GM23338 (cell line): ENCODE data around the gene CEMIP2. TPM values are rescaled to one million over a fixed set of nuclear protein-coding genes. Genes with fewer than 3 reads are reported as not detected.

ENCODE experiments used
- ATAC-seq: fragments of 200-7000 bp; cut with Tn5 transposase; 3 replicates; pipeline ENCODE4 v1.9.1; 2020
- DNase-seq: peaks from one replicate; pipeline ENCODE4 v3.0.0-alpha.2; 2015; ENCODE audit warnings: low spot score
- H2AFZ ChIP-seq: fragments of 200-600 bp; sonication (generic); 2 replicates; pipeline ENCODE4 v1.8.0; 2016; ENCODE audit warnings: antibody characterized with exemption, mild to moderate bottlenecking, moderate library complexity
- H3F3A ChIP-seq: fragments of 200-600 bp; sonication (generic); replicated peaks from 2 replicates; pipeline ENCODE4 v1.8.0; 2017; ENCODE audit warnings: antibody characterized with exemption, mixed run types, low read depth
- H3K27ac ChIP-seq: fragments of 200-600 bp; sonication (generic); 2 replicates; pipeline ENCODE4 v1.6.1; 2016; ENCODE audit warnings: low read depth
- H3K27me3 ChIP-seq: fragments of 200-600 bp; sonication (generic); 2 replicates; pipeline ENCODE4 v1.8.0; 2016; ENCODE audit warnings: mild to moderate bottlenecking, mixed run types, moderate library complexity; ENCODE audit not compliant: insufficient read depth
- H3K36me3 ChIP-seq: fragments of 200-600 bp; sonication (generic); 2 replicates; pipeline ENCODE4 v1.8.0; 2016; ENCODE audit warnings: mild to moderate bottlenecking; ENCODE audit not compliant: insufficient read depth
- H3K4me1 ChIP-seq: fragments of 200-600 bp; sonication (generic); 2 replicates; pipeline ENCODE4 v1.8.0; 2016; ENCODE audit warnings: mild to moderate bottlenecking, moderate library complexity; ENCODE audit not compliant: insufficient read depth
- H3K4me2 ChIP-seq: fragments of 200-600 bp; sonication (generic); 2 replicates; pipeline ENCODE4 v1.7.1; 2017; ENCODE audit warnings: mixed run types
- H3K4me3 ChIP-seq: fragments of 200-600 bp; sonication (generic); 2 replicates; pipeline ENCODE4 v1.6.1; 2016; ENCODE audit warnings: mixed run types
- H3K79me2 ChIP-seq: fragments of 200-600 bp; sonication (generic); replicated peaks from 2 replicates; pipeline ENCODE4 v1.8.0; 2017; ENCODE audit warnings: mild to moderate bottlenecking; ENCODE audit not compliant: insufficient read depth
- H3K9me2 ChIP-seq: fragments of 200-600 bp; sonication (generic); 2 replicates; pipeline ENCODE4 v1.8.0; 2017; ENCODE audit not compliant: insufficient read depth
- H4K20me1 ChIP-seq: fragments of 200-600 bp; sonication (generic); replicated peaks from 2 replicates; pipeline ENCODE4 v1.8.0; 2017; ENCODE audit warnings: mild to moderate bottlenecking; ENCODE audit not compliant: insufficient read depth
- H3K27ac Mint-ChIP-seq: 2 replicates; pipeline ENCODE4 v1.8.0; 2020; ENCODE audit warnings: inconsistent platforms, mild to moderate bottlenecking, moderate library complexity, mixed read lengths
- H3K27me3 Mint-ChIP-seq: 3 replicates; pipeline ENCODE4 v1.8.0; 2022; ENCODE audit warnings: low read depth, mild to moderate bottlenecking, moderate library complexity, mixed read lengths, inconsistent platforms; ENCODE audit not compliant: insufficient read depth, poor library complexity
- H3K36me3 Mint-ChIP-seq: 3 replicates; pipeline ENCODE4 v1.8.0; 2021; ENCODE audit warnings: low read depth, mild to moderate bottlenecking, inconsistent platforms, moderate library complexity, mixed read lengths
- H3K4me1 Mint-ChIP-seq: 3 replicates; pipeline ENCODE4 v1.8.0; 2020; ENCODE audit warnings: mild to moderate bottlenecking, inconsistent platforms, mixed read lengths
- H3K4me3 Mint-ChIP-seq: 3 replicates; pipeline ENCODE4 v1.8.0; 2021; ENCODE audit warnings: moderate library complexity, mild to moderate bottlenecking, inconsistent platforms, mixed read lengths
- H3K9me3 Mint-ChIP-seq: 3 replicates; pipeline ENCODE4 v1.8.0; 2020; ENCODE audit warnings: moderate library complexity, mild to moderate bottlenecking, inconsistent platforms, mixed read lengths
- CREB1 ChIP-seq: fragments of 250-450 bp; sonication (Bioruptor Pico); IDR thresholded peaks from 2 replicates; pipeline ENCODE4 v1.5.0; 2020; ENCODE audit warnings: low read depth, mild to moderate bottlenecking, moderate library complexity
- CTCF ChIP-seq, 2 experiments: fragments of 200-600 bp in 1 of 2; sonication (generic) in 1 of 2; conservative IDR thresholded peaks; 2 replicates each; pipeline versions ENCODE4 v1.5.1 to v1.6.1; 2016 to 2017; ENCODE audit warnings: antibody characterized with exemption in 2 of 2, low read depth in 2 of 2, mild to moderate bottlenecking in 2 of 2, moderate library complexity in 1 of 2
- ETS1 ChIP-seq: IDR thresholded peaks from 2 replicates; pipeline ENCODE4 v1.6.1; 2016; ENCODE audit warnings: antibody characterized with exemption
- EZH2 ChIP-seq: fragments of 200-600 bp; sonication (generic); IDR thresholded peaks from one replicate; pipeline ENCODE4 v1.8.0; 2017; ENCODE audit warnings: antibody characterized with exemption, mild to moderate bottlenecking, low read depth; ENCODE audit not compliant: unreplicated experiment
- EZH2phosphoT487 ChIP-seq: fragments of 200-600 bp; sonication (generic); IDR thresholded peaks from one replicate; pipeline ENCODE4 v1.8.1; 2018; ENCODE audit warnings: antibody characterized with exemption; ENCODE audit not compliant: unreplicated experiment
- JUNB ChIP-seq: IDR thresholded peaks from one replicate; pipeline ENCODE4 v1.6.1; 2016; ENCODE audit warnings: antibody characterized with exemption; ENCODE audit not compliant: unreplicated experiment
- NANOG ChIP-seq: IDR thresholded peaks from 2 replicates; pipeline ENCODE4 v1.6.1; 2016; ENCODE audit warnings: antibody characterized with exemption, borderline replicate concordance
- POLR2AphosphoS5 ChIP-seq: IDR thresholded peaks from 2 replicates; pipeline ENCODE4 v1.6.1; 2016; ENCODE audit warnings: antibody characterized with exemption, low read depth
- REST ChIP-seq: IDR thresholded peaks from one replicate; pipeline ENCODE4 v1.6.1; 2018; ENCODE audit warnings: antibody characterized with exemption; ENCODE audit not compliant: unreplicated experiment
- STAT1 ChIP-seq: IDR thresholded peaks from one replicate; pipeline ENCODE4 v1.6.1; 2016; ENCODE audit warnings: antibody characterized with exemption; ENCODE audit not compliant: unreplicated experiment
- ZNF114 ChIP-seq: fragments of 250-450 bp; sonication (Bioruptor Pico); IDR thresholded peaks from 2 replicates; pipeline ENCODE4 v1.5.0; 2020; ENCODE audit warnings: mild to moderate bottlenecking, moderate library complexity
- ZNF331 ChIP-seq: fragments of 250-450 bp; sonication (Bioruptor Pico); IDR thresholded peaks from 2 replicates; pipeline ENCODE4 v1.5.0; 2020; ENCODE audit warnings: low read depth, mild to moderate bottlenecking, moderate library complexity
- ZNF462 ChIP-seq: fragments of 250-450 bp; sonication (Bioruptor Pico); IDR thresholded peaks from 2 replicates; pipeline ENCODE4 v1.5.0; 2020; ENCODE audit warnings: mild to moderate bottlenecking, moderate library complexity
- polyA plus RNA-seq: library from polyadenylated mRNA; unstranded; fragments of >200 nt; fragmentation: Nextera tagmentation; extraction: Ambion mirVana; gene quantifications from 2 replicates; pipeline ENCODE4 v1.2.1, GENCODE V29; 2016
- total RNA-seq: library from RNA; depleted of rRNA; stranded (reverse); fragments of >200 nt; shearing (Covaris generic); gene quantifications from 2 replicates; pipeline ENCODE4 v1.2.3, GENCODE V29; 2014

The CEMIP2 gene
- total and polyA plus RNA-seq, 2 experiments from 2014 or later, result 23.0 to 76.7 TPM

GRCh38 chr9:71677209-71677608, 91.1 kb downstream of the CEMIP2 start (continued):
- TF ChIP-seq EZH2, result no peak
- no peak for TF ChIP-seq STAT1

GRCh38 chr9:71676460-71676859, 91.9 kb downstream of the CEMIP2 start:
- no peaks in the 10 kb centered on the region for H3K4me1 ChIP-seq
- no peak overlapping the region for H3K27ac Mint-ChIP-seq
- TF ChIP-seq STAT1, result no peak
- TF ChIP-seq JUNB, result no peak
- no peak for TF ChIP-seq ETS1
- TF ChIP-seq ZNF331, result no peak
- TF ChIP-seq ZNF462 (CRISPR knock-in tag), result no peak
- TF ChIP-seq POLR2AphosphoS5, result no peak
- TF ChIP-seq CREB1 (CRISPR knock-in tag), result no peak
- TF ChIP-seq CTCF (conservative IDR thresholded peaks at IDR 0.05; ENCODE audit: low read depth in 2 of 2), result no peak
- TF ChIP-seq EZH2phosphoT487, result no peak
- TF ChIP-seq ZNF114 (CRISPR knock-in tag), result no peak
- TF ChIP-seq NANOG, result no peak
- no peak for TF ChIP-seq EZH2
- TF ChIP-seq REST, result no peak
- H3K9me2 ChIP-seq, result no peaks in the 10 kb centered on the region; the same call in 1 of the 2 replicates
- H3K36me3 ChIP-seq, result peaks cover 7% of the 10 kb centered on the region; the same call in 1 of the 2 replicates
- no peak overlapping the region for H2AFZ ChIP-seq
- no peaks in the 10 kb centered on the region for H3K27me3 Mint-ChIP-seq
- H3K36me3 Mint-ChIP-seq, result peaks cover 15% of the 10 kb centered on the region; the same call in 2 of the 3 replicates
- H3K27ac ChIP-seq, result no peak overlapping the region
- no peaks in the 10 kb centered on the region for H3K27me3 ChIP-seq
- no peak overlapping the region for H3K4me2 ChIP-seq
- H3K9me3 Mint-ChIP-seq, result peaks cover 16% of the 10 kb centered on the region
- ATAC-seq (no peak), DNase-seq (no peak)
- H3K79me2 ChIP-seq, result no peaks in the 10 kb centered on the region
- H3K4me1 Mint-ChIP-seq, result peaks cover 11% of the 10 kb centered on the region; the same call in 2 of the 3 replicates
- no peak overlapping the region for H3K4me3 ChIP-seq
- no peaks in the 10 kb centered on the region for H4K20me1 ChIP-seq
- no peaks in the 10 kb centered on the region for H3F3A ChIP-seq
- H3K4me3 Mint-ChIP-seq, result no peak overlapping the region
